PC-3 (cell line): ENCODE measurements around the gene SNUPN. TPM values are rescaled to one million over a fixed set of nuclear protein-coding genes. Genes with fewer than 3 reads are reported as not detected.

Source experiments
- ATAC-seq: fragments of 200-7000 bp; cut with Tn5 transposase; 2 replicates; pipeline ENCODE4 v1.9.1; 2020; ENCODE audit warnings: mild to moderate bottlenecking, moderate library complexity
- BruUV-seq: library from RNA; stranded (reverse); fragments of 400-500 nt; replicated peaks from 2 replicates; lab custom pipeline; 2021; lab: Mats Ljungman, UMichigan
- CTCF ChIA-PET: fragments of 300-600 bp; sonication (Branson Sonifier 250); formaldehyde crosslinking; loops from one replicate; lab custom pipeline; 2022; ENCODE audit warnings: antibody characterized with exemption; lab: Charles Lee
- POLR2A ChIA-PET: fragments of 300-600 bp; sonication (Branson Sonifier 250); formaldehyde crosslinking; loops from one replicate; lab custom pipeline; 2022; ENCODE audit warnings: antibody characterized with exemption; ENCODE audit not compliant: unreplicated experiment; lab: Charles Lee
- DNase-seq: peaks from one replicate; pipeline ENCODE4 v3.0.0-alpha.2; 2015
- H2AFZ ChIP-seq: fragments of 300-600 bp; sonication (generic); 2 replicates; pipeline ENCODE4 v1.6.0; 2016; ENCODE audit warnings: antibody characterized with exemption, low read length
- H3F3A ChIP-seq: fragments of 300-600 bp; sonication (generic); one replicate; pipeline ENCODE4 v1.6.0; 2017; ENCODE audit warnings: antibody characterized with exemption, low read length, control low read depth, mild to moderate bottlenecking; ENCODE audit not compliant: unreplicated experiment
- H3K27ac ChIP-seq: fragments of 300-600 bp; sonication (generic); 2 replicates; pipeline ENCODE4 v1.5.1; 2016; ENCODE audit warnings: mild to moderate bottlenecking, low read length
- H3K27me3 ChIP-seq: fragments of 300-600 bp; sonication (generic); 2 replicates; pipeline ENCODE4 v1.6.1; 2016; ENCODE audit warnings: low read length, mixed read lengths
- H3K36me3 ChIP-seq: fragments of 300-600 bp; sonication (generic); 2 replicates; pipeline ENCODE4 v1.6.1; 2016; ENCODE audit warnings: low read depth, mixed run types, low read length, mixed read lengths
- H3K4me1 ChIP-seq: fragments of 300-600 bp; sonication (generic); 2 replicates; pipeline ENCODE4 v1.5.1; 2016; ENCODE audit warnings: low read length; ENCODE audit not compliant: insufficient read depth
- H3K4me2 ChIP-seq: fragments of 300-600 bp; sonication (generic); 2 replicates; pipeline ENCODE4 v1.6.0; 2016; ENCODE audit warnings: low read length
- H3K4me3 ChIP-seq: fragments of 300-600 bp; sonication (generic); 2 replicates; pipeline ENCODE4 v1.5.1; 2016; ENCODE audit warnings: mild to moderate bottlenecking, low read length, mixed read lengths
- H3K79me2 ChIP-seq: fragments of 300-600 bp; sonication (generic); 2 replicates; pipeline ENCODE4 v1.6.1; 2017; ENCODE audit warnings: low read length, mixed read lengths
- H3K9ac ChIP-seq: fragments of 300-600 bp; sonication (generic); 2 replicates; pipeline ENCODE4 v1.6.0; 2016; ENCODE audit warnings: mild to moderate bottlenecking, low read length
- H3K9me2 ChIP-seq: fragments of 300-600 bp; sonication (generic); replicated peaks from 2 replicates; pipeline ENCODE4 v1.6.1; 2016; ENCODE audit warnings: mixed run types, low read length, mixed read lengths
- H3K9me3 ChIP-seq: fragments of 300-600 bp; sonication (generic); 2 replicates; pipeline ENCODE4 v1.6.1; 2016; ENCODE audit warnings: low read length, mixed read lengths
- H4K20me1 ChIP-seq: fragments of 300-600 bp; sonication (generic); 2 replicates; pipeline ENCODE4 v1.6.1; 2016; ENCODE audit warnings: low read length, mixed read lengths
- CTCF ChIP-seq: fragments of 300-600 bp; sonication (generic); conservative IDR thresholded peaks from 2 replicates; pipeline ENCODE4 v1.5.1; 2017; ENCODE audit warnings: antibody characterized with exemption, low read depth, mild to moderate bottlenecking, low read length
- EZH2 ChIP-seq: fragments of 300-600 bp; sonication (generic); IDR thresholded peaks from one replicate; pipeline ENCODE4 v1.6.1; 2017; ENCODE audit warnings: antibody characterized with exemption, mild to moderate bottlenecking, low read length; ENCODE audit not compliant: unreplicated experiment
- EZH2phosphoT487 ChIP-seq: fragments of 300-600 bp; sonication (generic); IDR thresholded peaks from 2 replicates; pipeline ENCODE4 v1.6.1; 2018; ENCODE audit warnings: mild to moderate bottlenecking, antibody characterized with exemption, low read length, borderline replicate concordance
- intact Hi-C: fragments of 100-400 bp; cut with micrococcal nuclease; formaldehyde crosslinking; loops from 2 replicates; pipeline ENCODE4 v1.9.0; 2023
- total RNA-seq: library from RNA; depleted of rRNA; stranded (reverse); fragments of >200 nt; gene quantifications from 2 replicates; pipeline ENCODE4 v1.2.3, GENCODE V29; 2014

The SNUPN gene
- total RNA-seq, 1 experiment from 2014 or later = 7.9 TPM

GRCh38 chr15:75639709-75640482 lies 14.4 kb upstream of the SNUPN start, which contains the start of gene IMP3:
TSS of gene IMP3 (minus strand) at chr15:75640224. CDS start at chr15:75640168, 56 bp downstream.
- Histone ChIP-seq H3K4me1 (peaks cover 12% of the 10 kb centered on the region), H2AFZ (peak within 1 kb of the TSS; percentile 83), H3K27me3 (no peaks in the 10 kb centered on the region), H3K9me3 (no peaks in the 10 kb centered on the region), H3K36me3 (no peaks in the 10 kb centered on the region), H3F3A (no peaks in the 10 kb centered on the region), H3K4me2 (peak within 1 kb of the TSS; percentile 91), H4K20me1 (peaks cover 24% of the 10 kb centered on the region), H3K4me3 (peak within 1 kb of the TSS; percentile 96), H3K9me2 (no peaks in the 10 kb centered on the region), H3K9ac (peak within 1 kb of the TSS; percentile 97), H3K27ac (peak within 1 kb of the TSS; percentile 75), H3K79me2 (peaks cover 33% of the 10 kb centered on the region)
- TF ChIP-seq EZH2phosphoT487 (no peak), EZH2 (no peak), CTCF (no peak)
- no TSS peak for BruUV-seq
- peak; percentile 89 for ATAC-seq
- ChIA-PET CTCF (interaction anchor here (1.3 kb wide), 1 partner anchor 61 kb away, joined by 9 read pairs; the partner anchor contains the start of gene PTPN9), POLR2A (interaction anchor here (0.6 kb wide), 1 partner anchor 143 kb away, joined by 7 read pairs; no protein-coding TSS in a partner anchor)
- intact Hi-C loops = loop anchor here (1.0 to 10.0 kb wide), 4 partner anchors 8 to 275 kb away; partner anchors contain the start of gene MAN2C1
- DNase-seq = peak; percentile 98

DNA sequence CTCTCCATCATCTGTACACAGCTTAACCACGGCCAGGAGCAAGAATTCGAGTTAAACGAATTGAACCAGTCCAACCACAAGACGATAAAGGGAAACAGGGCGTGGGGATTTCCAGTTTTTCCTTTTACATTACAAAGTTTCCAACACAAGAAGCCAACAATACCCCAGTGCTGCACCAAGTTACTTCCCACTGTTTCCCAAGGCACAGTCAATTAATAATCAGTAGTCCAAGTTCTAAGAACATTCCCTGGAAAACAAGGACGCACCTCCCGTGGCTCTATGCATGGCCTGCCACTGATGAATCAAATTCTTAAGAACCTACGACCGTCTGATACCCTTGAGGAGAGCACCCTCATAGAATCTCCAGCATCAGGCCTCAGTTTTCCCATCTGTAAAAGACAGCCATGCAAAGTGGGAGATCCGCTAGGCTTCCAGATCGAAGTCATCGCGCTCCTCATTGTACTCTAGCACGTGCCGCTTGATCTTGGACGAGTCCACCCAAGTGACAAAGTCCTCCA lies 13.7 kb upstream of the SNUPN start:
- ChIA-PET CTCF (interaction anchor here (1.3 kb wide), 1 partner anchor 60 kb away, joined by 9 read pairs; the partner anchor contains the start of gene PTPN9), POLR2A (interaction anchor here (0.6 kb wide), 1 partner anchor 142 kb away, joined by 7 read pairs; no protein-coding TSS in a partner anchor)
- peak overlapping the region; percentile 75 for H3K27ac ChIP-seq
- peak overlapping the region; percentile 91 for H3K4me2 ChIP-seq
- BruUV-seq = TSS peak; percentile 68
- peaks cover 33% of the 10 kb centered on the region for H3K79me2 ChIP-seq
- intact Hi-C loops = loop anchor here (1.0 to 2.0 kb wide), 2 partner anchors 9 to 44 kb away; no protein-coding TSS in a partner anchor
- no peaks in the 10 kb centered on the region for H3F3A ChIP-seq
- no peaks in the 10 kb centered on the region for H3K9me3 ChIP-seq
- peaks cover 24% of the 10 kb centered on the region for H4K20me1 ChIP-seq
- no peak for TF ChIP-seq EZH2
- TF ChIP-seq CTCF = no peak
- no peak for TF ChIP-seq EZH2phosphoT487
- peak overlapping the region; percentile 97 for H3K9ac ChIP-seq
- peak overlapping the region; percentile 67; the same call in 1 of the 2 replicates for H2AFZ ChIP-seq
- no peaks in the 10 kb centered on the region for H3K27me3 ChIP-seq
- ATAC-seq (no peak), DNase-seq (peak; percentile 2)
- H3K4me1 ChIP-seq = peaks cover 12% of the 10 kb centered on the region
- H3K4me3 ChIP-seq = peak overlapping the region; percentile 96
- no peaks in the 10 kb centered on the region for H3K36me3 ChIP-seq
- no peaks in the 10 kb centered on the region for H3K9me2 ChIP-seq
